Cortex of kidney (tissue), 1 donor: ENCODE measurements around the gene CCDC69.
"Not testable (repeated sequence)": the region's sequence is repeated elsewhere in the genome, so short reads cannot be mapped to it uniquely, and the experiment has no call there.

Experiments
- DNase-seq: peaks from one replicate; lab custom pipeline; 2025; lab: John Stamatoyannopoulos, UW

The CCDC69 gene

DNA sequence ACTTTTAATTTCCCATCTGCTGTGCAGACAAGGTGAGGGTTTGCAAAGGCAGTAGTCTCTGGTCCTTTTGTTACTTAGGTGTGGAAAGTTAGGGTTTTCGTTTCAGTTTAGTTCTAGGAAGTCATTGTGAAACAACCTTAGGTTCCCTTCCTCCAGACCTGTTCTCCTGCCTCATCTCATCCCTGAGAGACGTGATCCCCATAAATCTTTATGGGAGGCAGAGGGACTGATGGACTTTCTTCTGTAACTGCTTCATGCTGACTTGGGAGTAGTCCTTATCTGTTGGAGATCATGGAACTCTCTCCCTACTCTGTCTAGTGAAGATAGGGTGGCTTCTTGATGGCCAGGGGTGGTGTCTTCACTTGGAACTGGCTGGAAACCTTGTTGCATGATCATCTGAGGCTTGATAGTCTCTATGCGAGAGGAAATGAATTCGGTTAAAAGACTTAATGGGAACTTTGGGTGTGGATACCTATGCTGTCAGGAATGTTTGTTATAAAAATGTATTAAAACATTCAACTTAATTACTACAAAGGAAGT lies 21.9 kb upstream of the CCDC69 start:
- no peak for DNase-seq

DNA sequence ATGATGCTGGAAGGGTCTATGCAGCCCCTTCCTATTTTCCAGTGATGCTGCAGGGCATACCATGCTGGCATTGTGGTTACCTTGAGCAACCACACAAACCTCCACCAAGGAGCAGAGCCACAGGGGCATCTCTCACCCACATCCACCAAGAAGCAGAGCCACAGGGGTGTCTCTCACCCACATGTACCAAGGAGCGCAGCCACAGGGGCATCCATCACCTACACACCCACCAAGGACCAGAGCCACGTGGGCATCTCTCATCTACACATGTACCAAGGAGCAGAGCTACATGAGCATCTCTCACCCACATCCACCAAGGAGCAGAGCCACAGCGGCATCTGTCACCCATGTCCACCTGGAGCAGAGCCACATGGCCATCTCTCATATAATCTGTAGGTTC lies 20.3 kb upstream of the CCDC69 start:
- no peak for DNase-seq

DNA sequence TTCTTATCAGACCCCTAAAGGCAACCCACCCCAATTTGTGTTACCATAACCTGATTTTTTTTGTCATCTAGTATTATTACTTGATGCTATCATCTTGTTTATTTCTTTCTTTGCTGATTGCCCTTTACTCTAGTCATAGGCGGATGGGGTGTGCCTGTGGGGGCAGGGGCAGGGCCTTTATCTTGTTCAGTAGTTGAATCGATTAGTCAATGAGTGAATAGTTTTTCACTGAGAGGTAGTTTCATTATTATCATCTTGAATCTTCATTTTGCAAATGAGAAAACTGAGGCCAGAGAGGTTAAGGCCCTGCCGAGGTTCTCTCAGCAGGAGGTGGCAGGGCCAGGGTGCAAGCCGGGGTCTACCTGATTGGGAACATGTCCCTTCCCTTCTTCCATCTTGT lies 19.7 kb upstream of the CCDC69 start:
- DNase-seq: no peak

DNA sequence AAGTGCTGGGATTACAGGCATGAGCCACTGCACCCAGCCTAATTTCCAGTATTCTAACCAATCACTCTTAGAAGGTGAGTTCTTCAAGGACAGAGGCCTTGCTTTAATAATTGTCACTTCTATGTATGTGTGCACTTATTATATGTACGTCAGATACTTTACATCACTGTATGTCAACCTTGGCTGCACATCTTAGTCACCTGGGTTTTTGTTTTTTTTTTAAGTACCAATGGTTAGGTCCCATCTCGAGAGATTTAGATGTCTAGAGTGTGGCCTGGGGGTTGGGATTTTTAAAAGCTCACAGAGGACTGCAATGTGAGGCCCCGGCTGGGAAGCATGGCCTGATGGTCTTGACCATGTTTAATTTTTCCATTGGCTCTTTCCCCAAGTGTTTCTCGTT lies 19.2 kb upstream of the CCDC69 start:
- DNase-seq: no peak

DNA sequence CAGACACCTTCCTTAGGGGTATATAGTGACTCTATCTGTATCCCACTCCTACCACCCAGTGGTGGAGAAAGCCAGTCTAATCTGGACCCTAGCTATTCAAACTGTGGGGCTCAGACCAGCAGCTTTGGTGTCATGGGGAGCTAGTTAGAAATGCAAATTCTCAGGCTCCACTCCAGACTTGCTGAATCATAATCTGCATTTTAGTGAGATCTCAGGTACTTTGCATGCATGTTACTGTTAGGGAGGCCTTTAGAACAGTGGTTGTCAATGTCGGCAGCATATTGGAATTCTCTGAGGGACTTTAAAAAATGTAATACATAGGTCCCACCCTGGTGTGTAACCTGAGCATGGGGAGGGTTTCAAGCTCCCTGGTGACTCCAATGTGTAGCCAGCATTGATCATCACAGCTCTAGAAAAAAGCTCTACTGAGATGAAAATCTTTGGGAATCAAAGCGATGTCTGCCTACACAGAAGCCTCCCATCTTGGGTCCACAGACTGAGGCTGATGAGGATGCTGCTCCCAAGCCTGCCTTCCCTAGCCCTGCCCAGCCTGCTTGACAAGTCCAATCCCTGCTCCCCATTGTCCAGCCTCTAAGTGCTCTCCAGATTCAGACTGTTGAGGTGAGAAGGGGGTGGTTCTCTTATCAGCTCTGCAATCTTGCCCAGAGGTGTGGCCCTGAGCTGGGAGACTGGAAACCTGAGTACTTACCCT lies 17.2 kb upstream of the CCDC69 start:
- DNase-seq: no peak

DNA sequence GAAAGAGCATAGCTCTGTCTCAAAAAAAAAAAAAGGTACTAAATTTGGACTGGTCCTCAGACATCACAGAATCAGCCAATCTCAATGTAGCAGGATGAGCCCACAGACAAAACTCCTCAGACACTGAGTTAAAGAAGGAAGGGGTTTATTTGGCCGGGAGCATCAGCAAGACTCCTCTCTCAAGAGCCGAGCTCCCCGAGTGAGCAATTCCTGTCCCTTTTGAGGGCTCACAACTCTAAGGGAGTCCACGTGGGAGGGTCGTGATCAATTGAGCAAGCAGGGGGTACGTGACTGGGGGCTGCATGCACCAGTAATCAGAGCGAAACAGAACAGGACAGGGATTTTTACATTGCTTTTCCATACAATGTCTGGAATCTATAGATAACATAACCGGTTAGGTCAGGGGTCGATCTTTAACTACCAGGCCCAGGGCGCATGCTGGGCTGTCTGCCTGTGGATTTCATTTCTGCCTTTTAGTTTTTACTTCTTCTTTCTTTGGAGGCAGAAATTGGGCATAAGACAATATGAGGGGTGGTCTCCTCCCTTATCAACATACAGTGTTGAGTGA lies 16.5 kb upstream of the CCDC69 start:
- not testable (repeated sequence) for DNase-seq

DNA sequence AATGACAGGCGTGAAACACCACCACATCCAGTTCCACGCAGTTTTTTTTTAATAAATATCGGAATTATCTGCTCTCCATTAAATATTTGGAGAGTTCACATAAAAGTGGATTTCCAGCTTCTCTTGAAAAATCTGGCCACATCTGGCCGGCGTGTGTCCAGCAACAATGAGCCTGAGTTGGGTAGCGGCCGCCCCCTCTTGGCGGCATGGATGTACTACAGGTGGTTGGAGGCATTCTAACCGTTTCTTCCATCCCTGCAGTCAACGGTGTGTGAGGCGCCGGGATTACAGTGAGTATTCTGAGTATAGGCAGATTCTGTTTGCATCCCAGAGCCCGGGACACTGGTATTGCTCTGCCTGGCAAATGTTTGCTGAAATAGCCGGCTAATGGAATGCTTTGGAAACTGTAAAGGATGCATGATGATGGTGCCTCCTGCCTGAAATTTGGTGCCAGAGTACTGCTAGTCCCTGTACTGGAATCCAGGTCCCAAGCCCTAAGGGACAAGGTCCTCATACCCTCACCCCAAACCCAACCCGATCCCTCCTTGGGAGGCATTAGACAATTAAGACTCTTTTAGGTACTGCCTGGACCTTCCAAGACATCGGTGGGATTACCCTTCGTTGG lies 15.5 kb upstream of the CCDC69 start:
- no peak for DNase-seq

DNA sequence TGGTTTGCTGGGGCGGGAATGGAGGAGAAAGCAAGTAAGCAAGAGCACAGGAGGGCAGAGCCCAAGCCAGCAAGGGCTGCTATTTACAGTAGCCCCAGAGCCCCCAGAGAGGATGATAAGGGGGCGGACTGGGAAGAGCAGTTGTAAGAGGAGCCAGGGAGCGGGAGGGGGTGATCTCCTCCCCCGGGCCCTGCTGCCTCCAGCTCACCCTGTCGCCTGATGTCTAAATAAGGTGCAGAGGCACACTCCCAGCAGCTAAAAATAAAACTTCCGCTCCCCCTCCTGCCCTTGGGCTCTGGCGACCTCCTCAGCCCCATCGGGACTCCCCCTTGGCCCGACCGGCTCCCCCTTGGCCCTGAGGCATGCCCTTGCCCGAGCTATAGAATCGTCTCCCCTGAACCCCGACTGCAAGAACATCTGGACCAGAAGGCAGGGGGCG lies 14.4 kb upstream of the CCDC69 start:
- DNase-seq: no peak

DNA sequence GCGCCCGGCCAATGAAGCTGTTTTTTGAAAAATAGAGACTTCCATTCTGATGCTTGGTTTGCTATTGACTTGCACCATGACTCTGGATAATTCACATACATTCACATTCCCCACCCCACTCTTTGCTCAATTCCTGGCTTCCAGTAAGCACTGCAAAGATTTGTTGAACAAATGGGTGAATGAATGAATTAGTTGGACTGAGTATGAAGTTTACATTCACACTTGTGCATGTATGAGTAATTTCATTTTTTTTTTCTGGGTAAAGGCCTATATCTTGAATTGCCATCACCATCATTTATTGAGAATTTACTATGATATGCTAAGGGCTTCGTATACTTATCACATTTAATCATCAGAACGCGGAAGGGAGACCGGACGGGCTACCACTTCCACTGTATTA lies 13.8 kb upstream of the CCDC69 start:
- no peak for DNase-seq

DNA sequence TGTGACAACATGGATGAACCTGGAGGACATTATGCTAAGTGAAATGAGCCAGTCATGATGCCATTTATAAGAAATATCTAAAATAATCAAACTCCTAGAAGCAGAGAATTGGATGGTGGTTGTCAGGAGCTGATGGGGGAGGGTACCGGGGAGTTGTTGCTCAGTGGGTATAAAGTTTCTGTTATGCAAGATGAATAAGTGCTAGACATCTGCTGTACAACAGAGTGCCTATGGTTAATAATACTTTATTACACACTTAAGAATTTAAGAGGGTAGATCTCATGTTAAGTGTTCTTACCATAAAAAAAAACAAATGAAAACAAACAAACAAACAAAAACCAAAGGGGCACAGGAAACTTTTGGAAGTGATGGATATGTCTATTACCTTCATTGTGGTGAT lies 13.0 kb upstream of the CCDC69 start:
- no peak for DNase-seq

DNA sequence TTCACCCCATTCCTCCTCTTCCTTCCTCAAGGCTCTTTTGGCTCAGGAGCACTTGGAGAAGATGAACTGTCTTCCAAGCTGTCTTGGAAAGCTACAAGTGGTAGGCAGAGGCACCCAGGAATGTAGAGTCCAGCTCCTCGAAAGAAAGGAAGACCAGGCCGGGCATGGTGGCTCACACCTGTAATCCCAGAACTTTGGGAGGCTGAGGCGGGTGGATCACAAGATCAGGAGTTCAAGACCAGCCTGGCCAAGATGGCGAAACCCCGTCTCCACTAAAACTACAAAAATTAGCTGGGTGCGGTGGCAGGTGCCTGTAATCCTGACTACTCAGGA lies 11.3 kb upstream of the CCDC69 start:
- DNase-seq: not testable (repeated sequence)

DNA sequence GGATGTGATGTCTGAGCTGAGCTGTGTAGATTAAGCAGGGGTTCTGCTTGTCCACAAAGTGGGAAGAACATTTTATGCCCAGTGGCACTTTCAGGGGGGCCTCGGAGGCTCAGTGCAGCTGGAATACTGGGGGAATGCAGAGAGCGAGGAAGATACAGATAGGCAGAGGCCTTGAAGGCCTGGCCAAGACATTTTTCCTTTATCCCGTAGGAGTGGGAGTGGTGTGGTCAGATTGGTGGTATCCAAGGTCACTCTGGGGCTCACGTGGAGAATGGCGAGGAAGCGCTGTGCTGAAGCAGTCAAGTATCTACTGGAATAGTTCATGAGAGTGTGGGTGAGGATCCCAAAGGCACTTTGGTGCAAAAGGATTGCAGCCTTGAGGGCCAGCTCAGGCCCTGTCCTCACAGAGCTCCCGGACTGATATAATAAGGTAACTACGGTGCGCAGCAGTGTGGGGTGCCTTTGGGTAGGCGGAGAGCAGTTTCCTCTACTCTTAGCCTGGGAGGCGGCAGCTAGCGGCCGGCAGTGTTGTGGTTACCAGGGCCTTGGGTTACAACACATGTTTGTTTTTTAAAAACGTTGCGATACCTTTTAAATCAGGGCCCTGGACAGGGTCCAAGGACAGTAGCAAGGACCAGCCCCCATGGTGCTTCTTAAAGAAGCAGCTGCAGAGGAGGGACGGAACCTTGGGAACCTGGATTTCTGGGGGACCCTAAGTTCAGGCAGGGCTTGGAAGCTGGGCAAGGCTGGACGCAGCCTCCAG lies 10.8 kb upstream of the CCDC69 start:
- no peak for DNase-seq

DNA sequence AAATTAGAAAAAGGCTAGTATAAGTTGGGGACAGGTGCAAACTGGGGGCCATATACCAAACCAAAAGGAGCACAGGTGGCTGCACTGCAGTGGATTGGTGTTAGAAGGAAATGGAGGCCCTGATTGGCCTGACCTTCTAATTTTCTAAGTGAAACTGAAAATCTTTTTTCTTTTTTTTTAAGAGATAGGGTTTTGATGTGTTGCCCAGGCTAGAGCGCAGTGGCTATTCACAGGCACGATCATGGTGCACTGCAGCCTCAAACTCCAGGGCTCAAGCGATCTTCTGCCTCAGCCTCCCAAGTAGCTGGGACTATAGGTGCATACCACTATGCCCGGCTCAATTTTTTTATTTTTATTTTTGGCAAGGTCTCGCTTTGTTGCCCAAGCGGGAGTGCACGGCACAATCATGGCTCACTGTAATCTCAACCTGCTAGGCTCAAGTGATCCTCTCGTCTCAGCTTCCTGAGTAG lies 9.8 kb upstream of the CCDC69 start:
- DNase-seq: no peak

DNA sequence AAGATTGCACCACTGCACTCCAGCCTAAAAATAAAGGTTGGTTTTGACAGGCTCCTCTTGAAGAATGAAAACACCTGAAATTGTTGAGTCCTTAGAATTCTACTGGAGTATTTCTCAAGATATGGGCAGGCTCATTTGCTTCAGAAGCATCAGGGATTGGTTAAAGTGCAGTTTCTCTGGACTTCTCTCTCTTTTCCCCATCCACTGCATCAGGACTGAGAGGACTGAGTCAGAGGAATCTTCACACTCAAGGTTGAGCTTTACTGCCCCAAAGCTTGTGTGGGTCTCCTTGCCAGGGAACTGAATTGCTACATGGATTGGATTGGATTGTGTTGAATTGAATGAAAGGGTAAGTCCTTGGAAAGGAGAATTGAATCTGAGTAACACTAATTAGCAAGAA lies 7.5 kb upstream of the CCDC69 start:
- DNase-seq: no peak

DNA sequence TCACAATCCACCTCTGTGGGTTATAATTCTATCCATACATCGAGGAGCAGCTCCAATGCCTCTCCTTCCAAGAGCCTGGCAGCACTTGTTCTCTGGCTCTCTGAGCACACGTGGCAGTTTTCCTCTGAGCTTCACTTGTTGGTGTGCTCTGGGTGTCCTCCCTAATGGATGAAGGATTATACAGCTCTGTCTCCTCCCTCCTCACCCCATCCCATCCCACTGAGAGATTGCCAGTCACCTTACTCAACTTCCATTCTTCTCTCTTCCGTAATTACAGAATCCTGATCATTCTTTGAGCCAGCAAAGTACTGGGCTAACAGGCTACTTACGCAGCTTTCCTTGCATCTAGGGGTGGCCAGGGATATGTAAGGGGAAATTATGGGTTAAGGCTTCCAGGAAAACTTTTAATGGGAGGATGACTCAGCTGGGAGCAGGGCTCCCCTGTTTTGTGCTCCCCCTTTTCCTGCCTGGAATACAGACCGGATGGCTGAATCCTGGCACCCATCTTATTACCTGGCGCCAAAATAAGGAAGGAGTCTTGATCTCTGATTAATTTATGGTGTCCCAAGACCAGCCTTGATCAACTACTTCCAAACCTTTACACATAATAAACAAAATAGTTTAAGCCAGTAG lies 6.3 kb upstream of the CCDC69 start:
- no peak for DNase-seq

DNA sequence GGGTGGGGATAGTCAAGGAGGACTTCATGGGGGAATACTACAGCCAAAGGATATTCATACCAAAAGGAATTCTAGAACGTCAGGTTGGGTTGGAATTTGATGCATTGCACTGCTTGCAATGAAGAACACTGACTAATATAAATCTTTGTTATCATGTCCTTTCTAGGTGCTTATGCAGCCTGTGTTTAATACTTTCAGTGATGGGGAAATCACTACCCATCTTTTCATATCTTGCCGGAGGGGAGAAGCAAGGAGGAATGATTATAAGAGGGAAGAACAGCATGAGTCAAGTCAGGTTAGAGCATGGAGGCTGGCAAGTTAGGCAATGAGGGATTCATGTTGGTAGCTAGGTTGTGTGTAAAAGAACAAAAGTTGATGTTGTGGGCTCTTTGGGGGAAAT lies 5.1 kb upstream of the CCDC69 start:
- no peak for DNase-seq

DNA sequence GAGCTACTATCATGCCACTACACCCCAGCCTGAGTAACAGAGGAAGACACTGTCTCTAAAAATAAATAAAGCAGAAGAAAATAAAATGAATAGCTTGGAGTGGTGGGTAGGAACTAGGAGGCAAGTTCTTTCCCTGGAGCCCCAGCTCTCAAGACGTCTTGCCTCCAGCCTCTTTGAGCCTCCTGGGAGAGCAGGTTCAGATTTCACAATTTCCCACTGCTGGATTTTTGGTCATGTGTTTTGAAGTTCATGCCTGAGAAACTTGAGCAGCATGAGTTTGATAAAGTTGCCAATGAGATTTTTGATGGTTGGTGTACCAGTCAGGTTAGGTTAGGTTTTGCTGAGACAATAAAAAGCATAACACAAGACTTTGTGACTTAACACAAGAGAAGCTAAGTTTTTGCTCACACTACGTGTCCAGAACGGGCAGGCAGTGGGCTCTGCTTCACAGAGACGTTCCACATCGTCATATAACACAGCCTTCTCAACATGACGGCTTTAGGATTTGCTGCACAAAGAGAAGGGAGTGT lies 4.1 kb upstream of the CCDC69 start:
- no peak for DNase-seq

DNA sequence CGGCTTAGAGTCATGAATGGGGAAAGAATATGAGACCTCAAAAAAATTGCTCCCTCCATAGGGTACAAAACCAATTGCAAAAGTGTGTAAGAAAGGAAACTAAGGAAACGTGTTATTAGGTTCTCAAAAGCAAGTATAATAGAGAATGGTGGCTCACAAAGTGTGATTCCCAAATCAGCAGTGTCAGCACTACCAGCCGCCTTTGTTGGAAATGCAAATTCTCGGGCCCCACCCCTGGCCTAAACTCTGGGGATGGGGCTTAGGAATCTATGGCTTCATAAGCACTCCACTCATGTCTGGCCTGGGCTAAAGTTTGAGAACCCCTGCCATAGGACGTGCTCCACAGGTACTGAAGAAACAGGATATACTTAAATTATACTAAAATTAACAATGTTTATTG lies 1.6 kb upstream of the CCDC69 start:
- no peak for DNase-seq

DNA sequence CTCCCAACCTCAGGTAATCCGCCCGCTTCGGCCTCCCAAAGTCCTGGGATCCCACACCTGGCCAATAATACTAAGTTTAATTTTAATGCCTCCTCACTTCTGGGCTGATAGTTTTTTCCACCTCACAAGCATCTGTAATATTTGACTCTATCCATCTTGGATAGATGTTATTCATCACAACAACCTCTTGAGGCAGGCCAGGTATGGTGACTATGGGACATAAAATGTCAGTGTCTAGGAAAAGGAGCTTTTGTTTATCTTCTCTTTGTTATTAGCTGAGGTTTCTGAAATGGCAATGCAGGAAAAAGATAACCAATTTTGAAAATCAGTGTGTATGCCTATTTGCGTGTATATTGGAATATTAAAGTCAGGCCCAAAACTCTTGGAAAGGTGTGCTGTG lies 1.2 kb upstream of the CCDC69 start:
- no peak for DNase-seq

DNA sequence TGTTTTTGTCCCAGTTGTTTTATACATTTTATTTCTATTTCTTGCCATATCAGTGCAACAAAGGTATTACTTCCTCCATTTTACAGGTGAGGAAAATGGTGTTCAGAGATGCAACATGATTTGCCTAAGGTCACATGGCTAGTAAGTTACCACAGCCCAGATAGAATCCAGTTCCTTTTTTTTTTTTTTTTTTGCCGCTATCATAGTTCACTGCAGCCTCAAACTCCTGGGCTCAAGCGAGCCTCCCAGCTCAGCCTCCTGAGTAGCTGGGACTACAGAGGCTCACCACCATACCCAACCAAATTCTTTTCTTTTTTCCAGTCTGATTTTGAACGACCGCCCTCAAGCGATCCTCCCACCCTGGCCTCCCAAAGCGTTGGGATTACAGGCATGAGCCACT lies 480 bp upstream of the CCDC69 start:
- no peak for DNase-seq

DNA sequence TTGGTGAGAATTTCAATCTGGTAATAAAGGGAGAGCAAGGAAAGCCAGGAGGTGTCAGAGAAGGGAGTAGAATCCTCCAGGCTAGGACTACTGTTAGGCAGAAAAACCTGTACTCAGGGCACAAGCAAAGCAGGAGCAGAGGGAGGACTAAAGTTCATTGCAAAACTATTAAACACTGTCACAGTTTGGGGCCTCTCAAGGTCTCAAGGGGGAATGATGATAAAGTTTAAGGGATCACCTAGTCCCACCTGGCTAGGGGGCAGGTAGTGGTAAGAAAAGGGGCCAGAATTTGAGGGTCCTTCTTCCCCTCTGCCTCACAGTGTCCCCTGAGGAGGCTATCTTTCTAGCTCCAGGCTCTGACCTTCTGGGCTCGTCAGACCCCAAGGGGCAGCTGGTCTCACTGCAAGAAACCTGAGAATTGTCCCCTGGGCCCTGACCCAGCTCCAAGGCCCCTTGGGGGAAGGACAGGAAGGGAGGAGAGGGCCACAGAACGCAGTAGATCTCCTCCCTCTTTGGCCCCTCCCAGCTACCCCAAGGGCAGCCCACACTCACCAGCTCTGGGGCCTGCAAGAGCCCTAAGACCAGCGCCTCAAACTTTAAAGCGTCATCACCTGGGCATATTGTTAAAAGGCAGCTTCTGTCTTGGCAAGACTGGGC lies 974 bp downstream of the CCDC69 start:
- DNase-seq: no peak
